GM19193 (cell line): Measurements from ENCODE around the gene ATP11A.

ENCODE experiments used
- POLR2A ChIP-seq: IDR thresholded peaks from 4 replicates; pipeline ENCODE4 v1.6.1; 2011; ENCODE audit not compliant: insufficient read depth, insufficient read length; ENCODE audit errors: extremely low read depth

ATP11A gene

DNA sequence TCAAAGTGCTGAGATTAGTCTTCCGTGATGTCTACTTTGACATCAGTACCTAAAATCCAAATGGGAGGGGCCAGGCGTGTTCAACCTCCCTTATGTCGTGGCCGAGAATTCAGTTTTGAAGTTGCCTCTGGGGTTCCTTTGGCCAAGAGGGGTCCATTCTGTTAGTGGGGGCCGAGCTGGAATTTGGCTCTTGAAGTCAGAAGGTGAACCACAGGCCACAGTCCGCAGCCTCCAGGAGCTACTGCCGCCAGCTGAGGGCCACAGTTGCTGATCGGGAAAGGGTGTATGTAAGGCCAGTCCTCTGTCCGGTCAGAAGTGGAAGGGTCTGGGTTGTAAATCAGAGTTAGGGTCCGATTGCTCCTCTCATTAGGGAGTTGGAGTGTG is 31.0 kb downstream of the ATP11A start:
- no peak for TF ChIP-seq POLR2A

DNA sequence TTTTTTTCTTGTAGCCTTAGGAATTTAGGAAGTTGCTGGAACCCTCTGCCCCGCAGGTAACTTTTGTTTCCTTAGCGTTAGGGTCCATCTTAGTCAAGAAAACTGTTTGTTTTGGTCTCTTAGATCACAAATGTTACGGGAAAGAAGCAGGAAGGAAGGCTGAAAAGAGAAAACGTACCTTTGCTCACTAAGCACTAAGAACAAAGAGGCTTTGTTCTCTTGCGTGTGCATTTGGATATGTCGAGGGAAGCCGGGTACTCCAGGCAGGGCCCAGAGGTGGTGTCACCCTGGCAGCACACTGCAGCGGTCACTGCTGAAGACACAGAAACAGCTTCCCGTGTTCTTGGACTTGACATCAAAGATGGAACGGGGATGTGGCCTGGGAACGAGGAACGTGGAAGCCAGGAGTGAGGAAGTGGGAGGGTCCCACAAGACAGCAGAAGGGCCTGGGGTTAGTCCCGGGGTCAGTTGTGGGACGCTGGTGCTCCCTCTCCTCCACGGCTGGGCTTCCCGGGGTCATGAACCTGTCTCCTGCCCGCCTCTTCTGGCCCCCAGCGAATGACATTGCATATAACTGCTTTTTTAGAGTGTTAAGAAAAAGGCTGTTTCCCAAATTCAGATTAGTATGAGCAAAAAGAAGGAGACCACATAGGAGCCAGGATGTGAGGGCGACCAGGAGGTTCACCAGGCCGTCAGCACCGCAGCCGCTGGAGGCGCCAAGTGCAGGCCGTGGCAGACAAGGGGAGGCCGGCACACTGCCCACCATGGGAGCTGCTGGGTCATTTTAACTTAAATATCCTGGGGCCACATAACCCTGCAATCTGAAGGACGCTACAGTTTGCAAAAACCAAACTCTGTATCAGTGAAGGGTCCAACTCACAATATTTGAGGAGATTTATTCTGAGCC is 31.6 kb downstream of the ATP11A start:
- no peak for TF ChIP-seq POLR2A

DNA sequence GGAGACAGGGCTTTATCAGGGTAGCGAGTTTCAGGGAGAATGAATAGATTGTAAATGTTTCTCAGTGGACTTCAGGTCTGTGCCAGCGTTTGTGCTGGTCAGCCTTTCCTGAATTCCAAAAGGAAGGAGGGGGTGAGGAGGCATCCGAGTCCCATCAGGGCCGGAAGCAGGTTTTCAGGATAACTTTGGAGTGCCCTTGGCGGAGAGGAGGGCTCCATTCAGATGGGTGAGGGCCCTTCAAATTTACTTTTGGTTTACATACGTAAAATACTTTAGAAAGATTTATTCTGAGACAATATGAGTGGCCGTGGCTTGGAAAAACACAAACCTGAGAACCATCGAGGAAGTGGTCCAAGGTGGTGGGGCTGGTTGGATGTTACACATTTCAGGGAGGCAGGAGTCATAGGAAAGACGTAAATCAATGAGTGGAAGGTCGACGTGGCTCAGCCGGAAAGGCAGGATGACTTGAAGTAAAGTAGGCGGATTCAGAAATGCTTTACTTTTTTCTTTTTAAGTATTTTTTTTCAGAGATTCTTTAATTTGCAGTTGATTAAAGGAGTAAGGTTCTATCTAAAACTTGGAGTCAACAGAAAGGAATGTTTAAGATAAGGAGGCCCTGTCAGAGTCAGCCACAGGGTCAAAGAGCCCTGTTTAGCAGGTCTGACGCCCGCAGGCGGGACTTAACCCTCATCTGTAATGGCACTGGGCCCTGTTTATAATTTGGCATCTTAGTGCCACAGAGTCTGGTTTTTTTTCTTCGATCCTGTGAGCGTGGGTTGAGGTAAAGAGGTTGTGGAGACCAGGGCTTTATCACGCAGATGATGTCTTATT is 32.8 kb downstream of the ATP11A start:
- TF ChIP-seq POLR2A = no peak

DNA sequence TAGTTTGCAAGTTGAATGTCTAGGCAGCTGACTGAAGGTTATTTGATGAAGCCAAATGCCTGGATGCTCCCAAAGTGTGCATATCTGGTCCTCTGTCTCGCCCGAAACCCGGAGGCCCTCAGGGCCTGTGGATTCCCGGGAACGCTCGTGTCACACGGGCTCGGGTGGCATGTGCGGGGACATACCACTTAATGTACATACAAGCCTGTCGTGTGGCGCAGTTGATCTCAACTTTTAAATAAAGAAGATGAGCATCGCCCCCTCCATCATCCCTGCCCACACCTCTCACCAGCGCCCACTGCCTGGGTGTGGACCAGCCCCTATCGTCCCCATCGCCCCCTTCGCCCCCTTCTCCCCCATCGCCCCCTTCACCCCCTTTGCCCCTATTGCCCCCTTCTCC is 33.9 kb downstream of the ATP11A start:
- TF ChIP-seq POLR2A = no peak

DNA sequence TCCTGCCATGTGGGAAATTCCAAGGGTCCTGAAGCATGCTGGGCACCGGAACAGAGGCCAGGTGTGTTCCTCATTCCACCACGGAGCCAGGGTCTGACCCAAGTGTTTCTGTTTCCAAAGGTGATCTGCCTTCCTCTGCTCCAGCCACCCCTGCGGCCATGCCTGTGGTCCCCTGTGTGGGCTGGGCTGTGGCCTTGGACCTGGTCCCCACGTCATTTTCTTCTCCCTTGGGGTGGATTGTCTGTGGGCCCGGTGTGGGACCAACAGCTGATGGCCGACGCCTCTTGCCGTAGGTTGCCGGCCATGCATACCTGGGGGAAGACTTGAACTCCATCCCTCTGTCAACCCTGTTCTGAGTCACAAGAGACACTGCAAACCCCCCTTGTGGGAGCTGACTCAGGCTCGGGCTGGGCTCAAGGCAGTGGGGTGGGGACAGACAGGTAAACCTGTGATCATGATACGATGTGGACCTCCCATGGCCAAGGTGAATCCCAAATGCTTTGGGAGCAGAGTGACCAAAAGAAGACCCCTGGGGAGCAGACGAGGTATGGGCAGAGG is 35.0 kb downstream of the ATP11A start:
- TF ChIP-seq POLR2A = no peak

DNA sequence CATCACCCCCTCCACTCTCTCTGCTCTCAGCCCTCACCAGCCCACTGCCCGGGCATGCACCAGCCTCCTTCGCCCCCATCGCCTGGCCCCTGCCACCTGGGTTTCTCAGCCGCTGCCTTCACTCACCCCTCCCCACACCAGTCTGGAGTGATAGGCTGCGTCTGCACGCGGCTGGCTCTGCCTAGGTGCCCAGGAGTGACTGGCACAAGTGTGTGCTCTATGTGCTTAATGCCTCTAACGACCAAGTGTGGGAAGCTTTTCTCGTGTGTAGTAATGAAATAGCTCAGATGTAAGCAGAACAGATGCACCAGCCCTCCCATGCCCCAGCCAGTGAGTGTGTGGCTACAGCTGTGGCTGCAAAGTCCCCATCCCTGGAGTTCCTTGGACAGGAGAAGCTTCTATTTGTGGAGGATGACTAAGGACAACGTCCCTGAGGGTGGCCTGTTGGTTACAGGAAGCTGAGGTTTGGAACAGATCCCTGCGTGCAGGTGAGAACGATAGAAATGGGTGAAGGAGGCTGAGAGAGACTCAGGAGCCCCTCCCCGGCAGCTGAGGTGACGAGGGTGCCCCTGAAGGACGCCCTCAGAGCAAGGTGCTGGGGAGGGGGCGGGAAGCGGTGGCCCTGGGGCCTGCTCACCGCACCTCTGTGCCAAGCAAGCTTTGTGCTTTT is 35.6 kb downstream of the ATP11A start:
- TF ChIP-seq POLR2A = no peak

DNA sequence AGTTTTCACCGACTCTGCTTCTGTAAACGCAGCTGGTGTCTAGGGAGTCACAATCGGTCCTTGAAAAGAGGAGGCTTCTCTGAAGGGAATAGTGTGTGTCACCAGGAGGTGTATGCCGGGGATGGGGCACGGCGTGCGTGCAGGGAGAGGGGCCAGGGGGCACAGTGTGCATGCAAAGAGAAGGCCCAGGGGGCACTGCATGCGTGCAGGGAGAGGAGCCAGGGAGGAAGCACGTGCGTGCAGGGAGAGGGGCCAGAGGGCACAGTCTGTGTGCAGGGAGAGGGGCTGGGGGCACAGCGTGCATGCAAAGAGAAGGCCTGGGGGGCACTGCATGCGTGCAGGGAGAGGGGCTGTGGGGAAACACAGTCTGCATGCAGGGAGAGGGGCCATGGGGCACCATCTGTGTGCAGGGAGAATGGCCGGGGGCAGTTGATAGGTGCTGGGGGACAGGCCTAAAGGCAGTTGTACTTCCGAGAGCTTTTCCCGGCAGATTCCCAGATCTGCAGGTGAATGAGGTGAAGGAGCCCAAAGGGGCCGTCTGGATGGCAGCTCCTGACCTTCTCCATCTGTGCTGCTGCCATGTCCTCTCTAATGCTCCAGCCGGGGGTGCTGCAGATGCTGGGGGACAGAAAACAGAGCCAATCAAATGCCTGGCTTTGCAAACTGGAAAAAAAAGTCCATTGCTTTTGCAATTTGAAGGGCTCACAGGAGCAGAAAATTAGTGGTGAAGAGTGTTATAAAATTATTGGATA is 36.4 kb downstream of the ATP11A start:
- no peak for TF ChIP-seq POLR2A

DNA sequence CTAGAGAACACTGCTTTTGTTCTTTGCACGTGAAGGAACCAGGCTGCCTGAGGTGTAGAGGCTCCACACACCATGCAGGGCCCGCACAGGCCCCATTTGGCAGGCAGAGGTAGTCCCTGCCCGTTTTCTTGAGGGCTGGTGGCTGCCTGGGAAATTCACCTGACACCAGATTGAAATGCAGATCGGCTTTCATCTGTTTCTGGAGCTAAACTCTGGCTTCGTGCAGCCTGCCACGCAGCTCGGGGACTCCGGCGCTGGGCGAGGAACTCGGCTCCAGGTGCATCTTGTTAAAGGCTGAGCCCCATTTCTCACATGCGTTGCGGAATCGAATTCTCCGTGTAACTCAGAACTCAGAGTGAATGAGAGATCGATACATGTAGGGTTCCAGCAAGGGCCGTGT is 37.7 kb downstream of the ATP11A start:
- no peak for TF ChIP-seq POLR2A

DNA sequence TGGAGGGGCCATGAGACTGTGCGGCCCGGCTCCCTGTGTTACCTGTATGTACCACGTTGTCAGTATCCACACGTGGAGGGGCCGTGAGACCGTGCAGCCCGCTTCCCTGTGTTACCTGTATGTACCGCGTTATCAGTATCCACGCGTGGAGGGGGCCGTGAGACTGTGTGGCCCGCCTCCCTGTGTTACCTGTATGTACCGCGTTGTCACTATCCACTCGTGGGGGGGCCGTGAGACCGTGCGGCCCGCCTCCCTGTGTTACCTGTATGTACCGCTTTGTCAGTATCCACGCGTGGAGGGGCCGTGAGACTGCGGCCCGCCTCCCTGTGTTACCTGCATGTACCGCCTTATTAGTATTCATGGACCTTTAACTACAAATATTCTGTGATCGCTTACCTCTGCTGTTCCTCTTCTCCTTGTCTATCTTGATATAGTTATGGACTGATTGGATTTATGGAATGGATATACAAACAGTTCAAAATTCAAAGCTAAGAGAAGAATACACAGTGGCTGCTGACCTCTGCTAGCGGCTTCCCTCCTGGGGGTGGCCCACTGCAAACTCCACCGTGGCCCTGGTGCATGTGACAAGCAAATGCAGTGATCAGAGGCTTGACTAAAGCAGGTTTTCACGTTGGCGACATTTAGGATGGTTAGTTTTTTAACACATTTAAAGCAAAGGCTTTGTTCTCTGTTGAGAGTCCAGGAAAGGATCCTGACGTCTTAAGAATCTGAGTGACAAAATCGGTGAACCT is 38.7 kb downstream of the ATP11A start:
- TF ChIP-seq POLR2A = no peak

DNA sequence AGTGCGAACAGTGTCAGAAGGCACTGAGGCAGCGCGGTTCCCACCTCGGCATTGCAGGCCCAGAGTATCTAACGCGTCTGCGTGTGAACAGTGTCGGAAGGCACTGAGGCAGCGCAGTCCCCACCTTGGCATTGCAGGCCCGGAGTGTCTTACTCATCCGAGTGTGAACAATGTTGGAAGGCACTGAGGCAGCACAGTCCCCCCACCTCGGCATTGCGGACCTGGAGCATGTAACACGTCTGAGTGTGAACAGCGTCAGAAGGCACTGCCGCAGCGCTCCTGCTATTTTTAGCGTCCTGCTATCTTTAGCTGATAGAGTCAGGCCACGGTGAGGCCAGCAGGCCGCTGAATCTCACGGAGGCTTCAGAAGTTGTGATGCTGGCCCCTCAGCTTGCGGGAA is 39.6 kb downstream of the ATP11A start:
- TF ChIP-seq POLR2A = no peak

DNA sequence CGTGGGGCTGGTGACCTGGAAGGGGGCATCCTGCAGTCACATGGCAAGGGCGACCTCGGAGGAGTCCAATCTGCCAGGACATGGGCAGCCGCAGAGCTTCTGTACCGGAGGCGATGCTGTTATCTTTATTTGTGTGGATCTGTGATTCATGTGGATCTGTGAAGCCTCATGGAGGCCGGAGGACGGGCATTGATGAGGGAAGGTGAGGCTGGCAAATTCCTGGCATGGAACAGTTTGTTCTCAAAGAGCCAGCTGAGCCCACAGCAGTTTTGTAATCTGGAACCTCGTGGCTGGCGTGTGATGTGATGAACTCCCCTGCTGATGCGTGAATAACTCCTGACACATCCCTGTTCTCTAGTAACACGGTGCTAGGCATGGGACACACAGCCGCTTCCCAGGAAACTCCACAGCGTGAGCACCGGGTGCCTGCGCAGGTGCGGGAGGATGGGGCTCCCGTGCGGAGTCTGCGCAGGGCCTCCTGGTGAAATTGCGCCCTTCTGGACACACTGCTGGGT is 40.4 kb downstream of the ATP11A start:
- no peak for TF ChIP-seq POLR2A

DNA sequence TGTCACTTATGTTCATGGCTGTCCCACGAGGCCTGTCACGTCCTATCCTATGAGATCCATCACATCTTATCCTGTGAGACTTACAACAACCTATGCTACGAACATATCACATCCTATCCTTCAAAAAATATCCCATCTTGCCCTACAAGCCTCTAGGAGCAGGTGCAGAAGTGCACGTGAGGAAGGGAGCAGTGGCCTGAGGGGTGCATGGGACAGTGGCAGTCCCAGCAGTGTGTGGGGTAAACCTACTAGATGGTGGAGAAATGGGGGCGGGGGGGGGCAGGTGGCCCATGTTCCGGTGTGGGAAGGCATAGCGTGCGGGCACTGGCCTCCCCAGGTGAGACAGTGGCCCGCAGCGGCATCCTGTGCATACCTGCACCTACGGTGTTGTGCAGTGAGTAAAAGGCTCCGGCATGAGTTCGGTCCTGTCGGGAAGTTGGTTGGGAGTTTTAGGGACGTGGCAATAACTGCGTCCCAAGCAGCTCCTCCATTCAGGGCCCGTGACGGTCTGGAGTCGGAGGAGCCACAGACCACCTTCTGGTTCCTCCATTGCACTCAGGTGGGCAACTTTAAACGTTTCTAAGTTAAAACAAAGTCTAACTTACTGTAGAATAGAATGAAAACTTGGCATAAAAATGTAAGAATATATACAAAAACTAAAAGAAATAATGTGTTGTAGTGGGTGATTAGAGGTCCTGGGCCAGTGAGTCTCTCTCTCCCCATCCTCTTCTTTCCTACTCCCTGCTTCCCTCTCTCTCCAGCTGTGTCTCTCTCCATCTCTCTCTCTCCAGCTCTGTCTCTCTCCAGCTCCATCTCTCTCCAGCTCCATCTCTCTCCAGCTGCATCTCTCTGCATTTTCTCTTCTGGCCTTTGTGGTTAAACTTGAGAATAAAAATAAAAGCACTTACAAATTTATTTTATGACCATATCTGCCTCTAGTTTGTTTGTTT is 42.1 kb downstream of the ATP11A start:
- TF ChIP-seq POLR2A = no peak

DNA sequence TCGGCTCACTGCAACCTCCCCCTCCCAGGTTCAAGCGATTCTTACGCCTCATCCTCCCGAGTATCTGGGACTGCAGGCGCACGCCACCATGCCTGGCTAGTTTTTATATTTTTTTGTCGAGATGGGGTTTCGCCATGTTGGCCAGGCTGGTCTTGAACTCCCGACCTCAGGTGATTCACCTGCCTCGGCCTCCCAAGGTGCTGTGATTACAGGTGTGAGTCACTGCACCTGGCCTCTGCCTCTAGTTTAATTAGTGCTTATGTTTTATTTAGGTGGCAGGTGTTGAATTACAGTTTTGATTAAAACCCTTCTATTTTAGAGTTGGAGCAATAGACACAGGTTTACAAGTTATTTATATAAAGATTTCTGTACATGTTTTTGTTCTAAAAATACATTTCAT is 42.8 kb downstream of the ATP11A start:
- no peak for TF ChIP-seq POLR2A

DNA sequence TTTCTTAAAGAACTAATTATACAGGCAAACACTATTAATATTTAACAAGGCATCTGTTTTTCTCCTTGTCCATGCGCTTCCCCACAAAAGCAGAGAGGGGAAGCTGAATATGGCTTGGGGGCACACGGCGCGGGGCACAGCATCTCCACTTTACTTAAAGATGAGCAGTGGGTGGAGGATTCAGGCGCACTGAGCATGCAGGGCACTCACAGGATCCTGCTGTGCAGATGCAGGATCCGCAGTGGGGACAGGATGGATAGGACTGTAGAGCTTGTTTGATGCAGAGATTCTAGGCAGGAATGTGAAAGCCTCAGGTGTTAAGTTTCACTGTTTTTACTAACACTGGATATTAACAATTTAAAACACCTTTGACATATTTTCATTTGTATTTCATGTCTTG is 43.3 kb downstream of the ATP11A start:
- TF ChIP-seq POLR2A = no peak
